ENCODE data around the gene RAB3C.

RAB3C gene

GRCh38 chr5:58746321-58746720, 163.4 kb downstream of the RAB3C start:
- H3K4me3 ChIP-seq (ENCODE audit: low read depth, low read length), result no peak overlapping the region
- TF ChIP-seq, protein P1, sequence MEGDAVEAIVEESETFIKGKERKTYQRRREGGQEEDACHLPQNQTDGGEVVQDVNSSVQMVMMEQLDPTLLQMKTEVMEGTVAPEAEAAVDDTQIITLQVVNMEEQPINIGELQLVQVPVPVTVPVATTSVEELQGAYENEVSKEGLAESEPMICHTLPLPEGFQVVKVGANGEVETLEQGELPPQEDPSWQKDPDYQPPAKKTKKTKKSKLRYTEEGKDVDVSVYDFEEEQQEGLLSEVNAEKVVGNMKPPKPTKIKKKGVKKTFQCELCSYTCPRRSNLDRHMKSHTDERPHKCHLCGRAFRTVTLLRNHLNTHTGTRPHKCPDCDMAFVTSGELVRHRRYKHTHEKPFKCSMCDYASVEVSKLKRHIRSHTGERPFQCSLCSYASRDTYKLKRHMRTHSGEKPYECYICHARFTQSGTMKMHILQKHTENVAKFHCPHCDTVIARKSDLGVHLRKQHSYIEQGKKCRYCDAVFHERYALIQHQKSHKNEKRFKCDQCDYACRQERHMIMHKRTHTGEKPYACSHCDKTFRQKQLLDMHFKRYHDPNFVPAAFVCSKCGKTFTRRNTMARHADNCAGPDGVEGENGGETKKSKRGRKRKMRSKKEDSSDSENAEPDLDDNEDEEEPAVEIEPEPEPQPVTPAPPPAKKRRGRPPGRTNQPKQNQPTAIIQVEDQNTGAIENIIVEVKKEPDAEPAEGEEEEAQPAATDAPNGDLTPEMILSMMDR (IDR thresholded peaks at IDR 0.05; ENCODE audit: low read depth, low read length), result no peak

DNA sequence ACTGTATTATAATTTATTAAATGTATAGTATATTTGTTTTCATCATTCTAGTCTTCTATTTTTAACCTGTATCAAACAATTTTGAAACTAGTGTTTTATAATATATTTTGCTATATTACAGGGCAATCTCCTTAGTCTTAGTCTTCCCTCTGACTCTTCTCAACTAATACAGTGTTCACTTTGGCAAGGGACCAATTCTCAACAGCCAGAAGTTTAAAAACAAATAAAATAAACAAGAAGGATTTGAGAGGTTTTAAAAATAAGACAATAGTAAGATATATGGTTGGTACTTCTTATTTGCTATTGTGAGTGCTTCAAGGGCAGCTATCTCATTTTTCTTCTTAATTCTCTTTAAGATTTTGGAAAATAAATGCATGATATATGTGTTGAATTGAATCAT, 167.2 kb downstream of the RAB3C start:
- TF ChIP-seq, protein P1 (IDR thresholded peaks at IDR 0.05; ENCODE audit: low read depth, low read length), result no peak

DNA sequence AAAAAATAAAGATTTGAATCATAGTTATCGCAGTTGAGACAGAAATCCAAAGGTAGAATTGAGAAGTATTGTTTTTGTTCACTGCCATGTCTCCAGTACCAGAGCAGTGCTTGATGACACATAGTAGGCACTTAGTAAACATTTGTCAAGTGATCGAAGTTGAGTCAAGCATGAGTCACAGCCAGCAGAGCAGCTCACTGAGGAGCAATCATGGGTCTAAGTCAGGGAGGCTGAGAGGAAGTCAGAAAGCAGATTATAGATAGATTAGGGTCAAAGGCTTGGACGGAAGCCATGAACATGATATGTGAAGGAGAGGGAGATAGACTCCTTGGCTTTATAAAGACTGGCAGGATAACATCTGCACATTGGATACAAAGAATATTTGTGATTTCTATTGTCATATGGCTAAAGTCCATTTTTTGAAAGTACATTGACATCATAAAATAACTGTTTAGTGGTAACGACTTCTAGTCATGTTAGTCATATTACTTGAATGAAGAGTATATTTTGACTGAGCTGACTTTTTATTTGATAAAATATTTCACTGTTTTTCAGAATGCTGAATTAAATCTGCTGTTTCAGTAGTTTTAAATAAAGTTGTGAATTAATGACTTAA, 168.5 kb downstream of the RAB3C start:
- no peak overlapping the region for H3K4me3 ChIP-seq (ENCODE audit: low read depth, low read length)
- TF ChIP-seq, protein P1 (IDR thresholded peaks at IDR 0.05; ENCODE audit: low read depth, low read length), result no peak

More for the DNA sequence above, 167.2 kb downstream of the RAB3C start:
- H3K4me3 ChIP-seq (ENCODE audit: low read depth, low read length), result no peak overlapping the region

GRCh38 chr5:58752104-58752503, 169.2 kb downstream of the RAB3C start:
- TF ChIP-seq, protein P1 (IDR thresholded peaks at IDR 0.05; ENCODE audit: low read depth, low read length), result no peak
- no peak overlapping the region for H3K4me3 ChIP-seq (ENCODE audit: low read depth, low read length)

GRCh38 chr5:58753446-58753845, 170.6 kb downstream of the RAB3C start:
- TF ChIP-seq, protein P1 (IDR thresholded peaks at IDR 0.05; ENCODE audit: low read depth, low read length), result no peak
- no peak overlapping the region for H3K4me3 ChIP-seq (ENCODE audit: low read depth, low read length)

GRCh38 chr5:58754250-58754649, 171.4 kb downstream of the RAB3C start:
- no peak overlapping the region for H3K4me3 ChIP-seq (ENCODE audit: low read depth, low read length)
- TF ChIP-seq, protein P1 (IDR thresholded peaks at IDR 0.05; ENCODE audit: low read depth, low read length), result no peak

GRCh38 chr5:58755397-58755796, 172.5 kb downstream of the RAB3C start:
- TF ChIP-seq, protein P1 (IDR thresholded peaks at IDR 0.05; ENCODE audit: low read depth, low read length), result no peak
- no peak overlapping the region for H3K4me3 ChIP-seq (ENCODE audit: low read depth, low read length)

Data from WI38 (cell line).